Coronary artery (tissue), 2 donors: ENCODE measurements around the gene PWWP2B.
A peak's percentile ranks its signal among the peaks of the same experiment; 100 is the strongest.

Experiments
- DNase-seq: peaks from one replicate; pipeline ENCODE4 v3.0.0-alpha.2; 2017; ENCODE audit warnings: low spot score
- H3K27ac ChIP-seq, 2 donors: fragments of 200-600 bp; sonication (generic); one replicate each; pipeline ENCODE4 v1.5.1; 2016 to 2019
- H3K4me3 ChIP-seq: fragments of 200-600 bp; sonication (generic); 2 replicates; pipeline ENCODE4 v1.5.1; 2016; ENCODE audit warnings: mild to moderate bottlenecking, moderate library complexity
- TF ChIP-seq, protein P1 (sequence below): fragments of 200-600 bp; sonication (generic); IDR thresholded peaks from one replicate; pipeline ENCODE4 v1.5.1; 2019; ENCODE audit warnings: antibody characterized with exemption

Gene PWWP2B

DNA sequence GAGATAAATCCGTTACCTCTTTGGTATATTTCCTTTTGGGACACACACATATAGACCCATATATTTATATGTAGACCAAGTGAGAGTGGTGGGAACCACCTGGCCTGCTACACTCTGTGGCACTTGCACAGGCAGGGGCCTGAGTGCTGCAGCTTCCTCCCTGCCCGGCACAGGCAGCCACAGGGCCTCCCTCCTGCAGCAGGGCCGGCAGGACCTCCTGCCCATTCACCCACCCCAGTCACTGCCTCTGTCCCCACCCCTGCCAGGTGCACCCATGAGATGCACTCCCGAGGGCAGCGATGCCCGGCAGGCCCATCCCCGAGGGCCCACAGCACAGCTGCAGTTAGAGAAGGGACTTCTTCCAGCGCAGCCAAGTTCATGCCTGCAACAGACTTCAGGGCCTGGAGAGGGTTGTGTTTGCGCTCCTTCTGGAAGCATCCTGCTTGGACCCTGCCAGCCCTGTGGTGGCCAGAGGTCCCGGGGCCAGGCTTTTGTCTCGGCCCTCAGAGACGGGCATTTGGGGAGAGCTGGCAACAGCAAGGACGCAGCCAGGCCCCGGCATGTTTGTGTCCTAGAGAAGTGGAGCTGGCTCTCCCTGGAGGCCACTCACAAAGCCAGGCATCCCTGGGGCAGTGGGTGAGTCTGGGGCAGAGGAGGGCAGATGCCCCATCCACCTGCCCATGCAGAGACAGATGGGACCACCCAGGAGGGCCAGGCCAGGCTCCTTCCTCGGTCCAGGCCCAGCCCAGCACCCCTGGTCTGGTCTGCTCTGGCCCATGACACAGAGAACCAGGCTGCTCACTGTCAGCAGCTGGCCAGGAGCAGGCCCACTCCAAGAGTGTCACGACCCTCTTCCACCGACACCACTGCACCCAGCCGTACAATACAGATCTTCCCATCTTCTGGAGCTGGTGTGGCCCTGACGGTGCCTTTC is 41.4 kb downstream of the PWWP2B start:
- DNase-seq, result no peak
- Histone ChIP-seq H3K4me3 (no peak overlapping the region), H3K27ac (peak overlapping the region in 1 of 2 donors; percentile 11)
- TF ChIP-seq, protein P1, sequence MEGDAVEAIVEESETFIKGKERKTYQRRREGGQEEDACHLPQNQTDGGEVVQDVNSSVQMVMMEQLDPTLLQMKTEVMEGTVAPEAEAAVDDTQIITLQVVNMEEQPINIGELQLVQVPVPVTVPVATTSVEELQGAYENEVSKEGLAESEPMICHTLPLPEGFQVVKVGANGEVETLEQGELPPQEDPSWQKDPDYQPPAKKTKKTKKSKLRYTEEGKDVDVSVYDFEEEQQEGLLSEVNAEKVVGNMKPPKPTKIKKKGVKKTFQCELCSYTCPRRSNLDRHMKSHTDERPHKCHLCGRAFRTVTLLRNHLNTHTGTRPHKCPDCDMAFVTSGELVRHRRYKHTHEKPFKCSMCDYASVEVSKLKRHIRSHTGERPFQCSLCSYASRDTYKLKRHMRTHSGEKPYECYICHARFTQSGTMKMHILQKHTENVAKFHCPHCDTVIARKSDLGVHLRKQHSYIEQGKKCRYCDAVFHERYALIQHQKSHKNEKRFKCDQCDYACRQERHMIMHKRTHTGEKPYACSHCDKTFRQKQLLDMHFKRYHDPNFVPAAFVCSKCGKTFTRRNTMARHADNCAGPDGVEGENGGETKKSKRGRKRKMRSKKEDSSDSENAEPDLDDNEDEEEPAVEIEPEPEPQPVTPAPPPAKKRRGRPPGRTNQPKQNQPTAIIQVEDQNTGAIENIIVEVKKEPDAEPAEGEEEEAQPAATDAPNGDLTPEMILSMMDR, result no peak

DNA sequence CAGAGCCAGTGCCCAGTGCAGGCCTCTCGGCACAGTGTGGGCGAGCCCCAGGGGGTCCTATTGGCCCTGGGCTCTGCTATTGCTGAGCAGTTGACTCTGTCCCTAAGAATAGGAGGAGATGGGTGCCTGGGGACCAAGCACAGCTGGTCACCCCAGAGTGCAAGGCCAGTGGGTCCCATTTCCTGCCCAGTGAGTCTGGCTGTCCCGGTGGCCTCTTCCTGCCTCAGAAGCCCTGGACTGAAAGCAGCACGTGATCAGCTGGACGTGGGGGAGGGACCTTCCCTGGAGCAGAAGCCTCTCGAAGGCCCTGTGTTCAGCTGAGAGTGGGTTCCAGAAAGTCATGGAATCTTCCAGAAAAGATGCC is 42.0 kb downstream of the PWWP2B start:
- Histone ChIP-seq H3K27ac (peak overlapping the region in 1 of 2 donors; percentile 11), H3K4me3 (no peak overlapping the region)
- TF ChIP-seq, protein P1, result no peak
- DNase-seq, result no peak

DNA sequence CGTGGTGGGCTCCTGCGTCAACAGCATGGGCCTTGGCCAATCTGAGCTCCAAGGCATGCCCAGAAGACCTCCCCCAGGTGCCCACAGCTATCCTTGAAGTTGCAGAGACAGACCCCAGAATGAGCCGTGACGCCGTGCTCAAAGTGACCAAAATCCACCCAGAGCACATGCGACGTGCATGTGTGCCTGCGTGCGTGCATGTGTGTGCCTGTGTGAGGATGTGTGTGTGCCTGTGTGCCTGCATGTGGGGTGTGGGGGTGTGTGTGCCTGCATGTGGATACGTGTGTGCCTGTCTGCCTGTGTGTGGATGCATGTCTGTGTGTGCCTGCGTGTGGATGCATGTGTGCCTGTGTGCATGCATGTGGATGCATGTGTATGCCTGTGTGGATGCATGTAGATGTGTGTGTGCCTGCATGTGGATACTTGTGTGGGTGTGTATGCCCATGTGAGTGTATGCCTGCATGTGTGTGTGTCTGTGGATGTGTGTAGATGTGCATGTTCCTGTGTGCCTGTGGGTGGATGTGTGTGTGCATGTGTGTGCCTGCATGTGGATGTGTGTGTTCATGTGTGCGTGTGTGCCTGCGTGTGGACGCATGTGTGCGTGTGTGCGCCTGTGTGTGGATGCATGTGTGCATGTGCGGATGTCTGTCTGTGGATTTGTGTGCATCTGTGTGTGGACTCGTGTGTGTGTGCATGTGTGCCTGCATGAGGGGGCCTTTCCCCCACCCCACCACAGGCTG is 42.6 kb downstream of the PWWP2B start:
- TF ChIP-seq, protein P1, result no peak
- no peak overlapping the region for H3K27ac ChIP-seq
- no peak for DNase-seq
- no peak overlapping the region for H3K4me3 ChIP-seq

DNA sequence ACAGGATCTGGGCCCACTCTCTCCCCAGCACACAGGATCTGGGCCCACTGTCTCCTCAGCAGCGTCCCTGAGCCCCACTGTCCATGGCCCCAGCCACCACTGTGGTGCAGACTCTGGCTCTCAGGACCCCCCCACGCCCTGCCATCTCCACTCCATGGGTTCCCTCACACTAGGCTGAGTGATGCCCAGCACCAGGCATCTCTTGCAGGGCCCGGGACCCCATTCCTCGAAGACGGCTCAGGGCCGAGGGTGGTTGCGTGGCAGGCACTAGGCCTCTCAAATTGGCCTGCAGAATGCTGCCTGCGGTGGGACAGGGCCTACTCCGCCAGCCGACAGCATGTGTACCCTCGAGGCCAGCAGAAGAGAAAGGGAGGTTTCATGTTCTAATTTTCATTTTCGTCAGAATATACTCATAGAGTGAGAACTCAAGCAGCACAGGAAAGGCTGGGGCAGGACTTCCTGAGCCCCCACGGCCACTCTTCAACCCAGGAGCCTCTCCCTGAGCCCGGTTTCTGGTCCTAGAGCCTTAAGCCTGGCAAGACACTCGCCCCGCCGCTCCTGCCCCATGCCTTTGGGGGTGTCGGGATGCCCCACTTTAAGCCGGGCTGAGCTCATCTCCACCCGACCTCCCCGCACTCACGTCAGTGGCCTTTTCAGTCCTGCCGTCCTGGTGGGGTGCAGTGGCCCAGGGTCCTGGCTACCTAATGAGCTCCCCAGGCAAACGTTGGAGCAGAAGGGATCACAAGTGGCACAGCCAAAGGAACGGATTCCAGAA is 44.0 kb downstream of the PWWP2B start:
- no peak overlapping the region for H3K4me3 ChIP-seq
- TF ChIP-seq, protein P1, result no peak
- no peak overlapping the region for H3K27ac ChIP-seq
- DNase-seq, result no peak

DNA sequence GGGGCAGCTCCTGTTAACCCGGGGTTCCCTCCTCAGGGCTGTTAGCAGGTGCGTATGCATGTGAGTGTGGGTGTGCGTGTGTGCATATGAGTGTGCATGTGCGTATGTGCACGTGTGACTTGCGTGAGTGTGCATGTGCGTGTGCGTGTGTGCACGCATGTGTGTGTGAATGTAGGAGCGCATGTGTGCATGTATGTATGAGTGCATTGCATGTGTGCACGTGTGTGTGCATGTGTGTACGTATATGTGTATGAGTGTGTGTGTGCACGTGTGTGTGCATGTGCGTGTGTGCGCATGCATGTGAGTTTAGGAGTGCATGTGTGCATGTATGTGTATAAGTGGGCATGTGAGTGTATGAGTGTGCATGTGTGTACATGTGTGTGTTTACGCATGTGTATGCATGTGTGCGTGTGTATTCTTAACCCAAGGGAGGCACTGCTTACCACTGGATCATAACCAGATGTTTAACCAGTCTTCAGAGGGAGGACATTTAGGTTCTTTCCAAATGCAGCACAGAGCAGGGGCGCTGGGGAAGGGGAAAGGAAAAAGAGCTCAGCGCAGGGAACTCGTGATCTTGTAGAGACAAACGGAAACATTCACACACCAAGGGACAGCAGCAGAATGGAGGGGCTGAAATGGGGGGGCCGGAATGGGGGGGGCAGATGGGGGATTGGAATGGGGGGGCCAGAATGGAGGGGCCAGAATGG is 45.0 kb downstream of the PWWP2B start:
- H3K27ac ChIP-seq, result no peak overlapping the region
- DNase-seq, result no peak
- TF ChIP-seq, protein P1, result no peak
- H3K4me3 ChIP-seq, result no peak overlapping the region

DNA sequence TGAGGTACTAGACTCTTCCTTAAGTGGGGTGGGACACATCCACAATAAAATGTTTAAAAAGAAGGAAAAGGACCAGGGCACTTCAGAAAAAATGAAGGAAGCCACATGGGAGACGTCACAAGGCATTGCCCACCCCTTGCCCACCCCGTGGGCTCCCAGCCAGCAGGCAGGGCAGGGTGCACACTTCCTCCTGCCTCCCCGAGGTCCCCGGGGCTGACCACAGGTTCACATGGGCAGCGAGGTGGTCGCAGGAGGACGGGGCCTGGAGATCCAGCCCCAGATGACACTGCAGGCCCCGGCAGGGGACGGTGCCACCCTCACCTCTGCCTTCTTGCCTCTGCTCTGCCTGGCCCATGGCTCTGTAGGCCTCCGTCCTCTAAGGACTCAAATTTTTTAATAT is 45.6 kb downstream of the PWWP2B start:
- H3K27ac ChIP-seq, result no peak overlapping the region
- no peak overlapping the region for H3K4me3 ChIP-seq
- no peak for DNase-seq
- TF ChIP-seq, protein P1, result no peak
